NT2/D1 (cell line): ENCODE data around the gene CSNK1A1L.

Experiments used
- DNase-seq: peaks from one replicate; pipeline ENCODE4 v3.0.0-alpha.2; 2011; ENCODE audit warnings: low read depth, low spot score
- H3K27me3 ChIP-seq: 2 replicates; pipeline ENCODE4 v1.6.0; 2011; ENCODE audit warnings: mild to moderate bottlenecking; ENCODE audit not compliant: insufficient read length, insufficient read depth
- H3K36me3 ChIP-seq: 2 replicates; pipeline ENCODE4 v1.6.1; 2011; ENCODE audit warnings: mild to moderate bottlenecking, low read length, mixed read lengths; ENCODE audit not compliant: insufficient read depth, insufficient read length
- H3K4me1 ChIP-seq: 2 replicates; pipeline ENCODE4 v1.5.1; 2011; ENCODE audit not compliant: insufficient read depth, insufficient read length
- H3K4me3 ChIP-seq: 2 replicates; pipeline ENCODE4 v1.5.1; 2011; ENCODE audit warnings: low read depth; ENCODE audit not compliant: insufficient read length
- H3K9ac ChIP-seq: 2 replicates; pipeline ENCODE4 v1.6.0; 2011; ENCODE audit warnings: low read depth; ENCODE audit not compliant: insufficient read length
- H3K9me3 ChIP-seq: 2 replicates; pipeline ENCODE4 v1.5.1; 2011; ENCODE audit warnings: mild to moderate bottlenecking, low read length; ENCODE audit not compliant: insufficient read depth
- SUZ12 ChIP-seq: IDR thresholded peaks from 2 replicates; pipeline ENCODE4 v1.6.1; 2011; ENCODE audit not compliant: insufficient read length, insufficient read depth; ENCODE audit errors: extremely low read depth
- YY1 ChIP-seq: IDR thresholded peaks from 2 replicates; pipeline ENCODE4 v1.6.1; 2011; ENCODE audit not compliant: insufficient read length, insufficient read depth
- ZNF274 ChIP-seq: IDR thresholded peaks from 2 replicates; pipeline ENCODE4 v1.6.1; 2011; ENCODE audit warnings: mild to moderate bottlenecking, low read depth, low read length

CSNK1A1L gene

DNA sequence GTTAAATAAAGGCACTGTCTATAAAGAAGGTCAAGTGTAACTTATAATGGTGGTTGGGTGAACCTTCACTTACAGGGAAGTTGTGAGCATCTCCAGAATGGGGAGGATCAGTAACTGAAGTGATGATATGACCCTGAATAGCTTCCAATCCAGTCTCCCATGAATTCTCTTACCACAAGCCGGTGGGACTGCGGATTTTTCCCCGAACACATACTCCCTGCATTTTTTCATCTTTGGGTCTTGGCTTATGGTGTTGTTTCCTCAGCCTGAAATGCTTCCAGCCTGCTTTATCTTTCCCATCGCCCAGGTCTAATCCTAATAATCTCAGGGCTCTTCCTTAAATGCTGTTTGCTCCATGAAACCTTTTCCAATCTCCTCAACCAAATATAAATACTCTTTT lies 2.0 kb upstream of the CSNK1A1L start:
- Histone ChIP-seq H3K4me3 (no peak overlapping the region), H3K9ac (no peak overlapping the region), H3K9me3 (peaks cover 10% of the 10 kb centered on the region; the same call in 1 of the 2 replicates), H3K4me1 (no peaks in the 10 kb centered on the region), H3K36me3 (no peaks in the 10 kb centered on the region), H3K27me3 (no peaks in the 10 kb centered on the region)
- TF ChIP-seq YY1 (no peak), ZNF274 (no peak), SUZ12 (no peak)
- DNase-seq = no peak

DNA sequence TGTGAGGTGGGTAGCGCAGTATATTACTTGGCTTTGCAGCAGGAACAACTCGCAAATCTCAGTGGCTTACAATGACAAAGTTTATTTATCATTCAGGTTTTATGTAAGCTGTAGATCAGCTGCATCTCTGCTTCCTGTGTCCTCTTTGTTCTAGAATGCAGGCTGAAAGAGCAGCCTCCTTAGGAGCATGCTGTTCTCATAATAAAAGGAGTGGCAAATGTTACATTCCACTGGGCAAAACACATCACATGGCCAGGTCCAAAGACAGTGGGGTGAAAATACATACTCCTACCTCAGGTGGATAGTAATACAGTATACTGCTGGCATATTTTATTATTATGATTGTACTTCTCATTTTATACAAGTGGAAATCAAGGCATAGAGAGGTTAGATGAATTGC lies 1.2 kb upstream of the CSNK1A1L start:
- H3K4me3 ChIP-seq = no peak overlapping the region
- no peak overlapping the region for H3K9ac ChIP-seq
- DNase-seq = peak; percentile 28
- TF ChIP-seq ZNF274 (no peak), SUZ12 (no peak), YY1 (no peak)
- no peaks in the 10 kb centered on the region for H3K4me1 ChIP-seq
- H3K27me3 ChIP-seq = no peaks in the 10 kb centered on the region
- peaks cover 10% of the 10 kb centered on the region; the same call in 1 of the 2 replicates for H3K9me3 ChIP-seq
- no peaks in the 10 kb centered on the region for H3K36me3 ChIP-seq

DNA sequence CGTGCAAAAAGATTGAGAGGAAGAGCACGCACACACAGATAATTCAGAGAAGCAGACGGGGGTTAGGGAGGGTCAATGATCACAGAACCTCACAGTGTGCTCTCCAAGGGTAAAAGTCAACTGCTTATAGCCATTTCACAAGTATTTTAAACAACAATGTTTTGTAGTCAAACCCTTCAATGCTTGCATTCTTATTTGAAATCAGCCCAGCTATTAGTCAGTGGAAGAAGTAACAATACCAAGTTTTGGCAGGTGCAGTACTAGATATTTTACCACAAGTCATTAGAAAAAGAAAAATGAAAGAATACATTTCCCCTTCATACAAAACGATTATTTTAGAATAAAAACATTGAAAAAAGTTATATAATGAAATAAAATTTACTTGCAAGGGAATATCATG lies 2.6 kb downstream of the CSNK1A1L start:
- H3K9me3 ChIP-seq = peaks cover 10% of the 10 kb centered on the region; the same call in 1 of the 2 replicates
- no peaks in the 10 kb centered on the region for H3K36me3 ChIP-seq
- H3K4me1 ChIP-seq = no peaks in the 10 kb centered on the region
- H3K9ac ChIP-seq = no peak overlapping the region
- H3K4me3 ChIP-seq = no peak overlapping the region
- TF ChIP-seq SUZ12 = no peak
- no peak for TF ChIP-seq YY1
- TF ChIP-seq ZNF274 = no peak
- H3K27me3 ChIP-seq = no peaks in the 10 kb centered on the region
- DNase-seq = no peak

GRCh38 chr13:37101201-37101600 lies 4.3 kb downstream of the CSNK1A1L start:
- Histone ChIP-seq H3K4me1 (no peaks in the 10 kb centered on the region), H3K36me3 (no peaks in the 10 kb centered on the region), H3K27me3 (no peaks in the 10 kb centered on the region), H3K9me3 (peaks cover 10% of the 10 kb centered on the region; the same call in 1 of the 2 replicates), H3K4me3 (no peak overlapping the region), H3K9ac (no peak overlapping the region)
- no peak for DNase-seq
- no peak for TF ChIP-seq SUZ12
- TF ChIP-seq YY1 = no peak

GRCh38 chr13:37100731-37101130 lies 4.7 kb downstream of the CSNK1A1L start:
- Histone ChIP-seq H3K4me1 (no peaks in the 10 kb centered on the region), H3K9me3 (peaks cover 10% of the 10 kb centered on the region; the same call in 1 of the 2 replicates), H3K4me3 (no peak overlapping the region), H3K9ac (no peak overlapping the region), H3K36me3 (no peaks in the 10 kb centered on the region), H3K27me3 (no peaks in the 10 kb centered on the region)
- DNase-seq = no peak
- TF ChIP-seq ZNF274 (no peak), YY1 (no peak), SUZ12 (no peak)

- H3K9ac ChIP-seq = no peak overlapping the region
- no peak overlapping the region for H3K4me3 ChIP-seq
- no peak for DNase-seq
- no peaks in the 10 kb centered on the region for H3K36me3 ChIP-seq
- TF ChIP-seq ZNF274 = no peak
- TF ChIP-seq YY1 = no peak
- TF ChIP-seq SUZ12 = no peak
- H3K27me3 ChIP-seq = no peaks in the 10 kb centered on the region
- H3K9me3 ChIP-seq = no peaks in the 10 kb centered on the region
- H3K4me1 ChIP-seq = no peaks in the 10 kb centered on the region
These were observed 8.4 kb downstream of the CSNK1A1L start for GRCh38 chr13:37097076-37097475.

- H3K9ac ChIP-seq = no peak overlapping the region
- H3K4me1 ChIP-seq = no peaks in the 10 kb centered on the region
- no peaks in the 10 kb centered on the region for H3K27me3 ChIP-seq
- TF ChIP-seq ZNF274 (no peak), YY1 (no peak), SUZ12 (no peak)
- no peaks in the 10 kb centered on the region for H3K36me3 ChIP-seq
- no peak overlapping the region for H3K4me3 ChIP-seq
- no peaks in the 10 kb centered on the region for H3K9me3 ChIP-seq
- no peak for DNase-seq
These were observed 10.6 kb downstream of the CSNK1A1L start for GRCh38 chr13:37094840-37095239.

GRCh38 chr13:37094099-37094498 lies 11.4 kb downstream of the CSNK1A1L start:
- Histone ChIP-seq H3K4me3 (no peak overlapping the region), H3K9me3 (no peaks in the 10 kb centered on the region), H3K9ac (no peak overlapping the region), H3K27me3 (no peaks in the 10 kb centered on the region), H3K36me3 (no peaks in the 10 kb centered on the region), H3K4me1 (no peaks in the 10 kb centered on the region)
- TF ChIP-seq YY1 = no peak
- no peak for TF ChIP-seq ZNF274
- TF ChIP-seq SUZ12 = no peak
- no peak for DNase-seq
